GDM1 (cell line): Measurements from ENCODE around the gene ZNF525.
"Not testable (repeated sequence)": the region's sequence is repeated elsewhere in the genome, so short reads cannot be mapped to it uniquely, and the experiment has no call there.

Source experiments
- DNase-seq: peaks from one replicate; lab custom pipeline; 2025; lab: John Stamatoyannopoulos, UW

The ZNF525 gene

GRCh38 chr19:53365134-53365898 is at the start of gene ZNF525:
Gene ZNF525, plus strand, starts transcription at chr19:53365705. Its CDS starts 6,577 bp downstream, at chr19:53372282.
- peak; percentile 81 for DNase-seq

GRCh38 chr19:53328967-53329366 is 36.5 kb upstream of the ZNF525 start:
- no peak for DNase-seq

GRCh38 chr19:53332484-53332883 is 33.0 kb upstream of the ZNF525 start:
- no peak for DNase-seq

- DNase-seq, result no peak
These were observed 32.4 kb upstream of the ZNF525 start for GRCh38 chr19:53333066-53333462.

- peak; percentile 83 for DNase-seq
These were observed 31.7 kb upstream of the ZNF525 start, which contains the start of gene ZNF845 for GRCh38 chr19:53333463-53334449. Gene ZNF845, plus strand, starts transcription at chr19:53333749. Its CDS starts 7,559 bp downstream, at chr19:53341308.

DNA sequence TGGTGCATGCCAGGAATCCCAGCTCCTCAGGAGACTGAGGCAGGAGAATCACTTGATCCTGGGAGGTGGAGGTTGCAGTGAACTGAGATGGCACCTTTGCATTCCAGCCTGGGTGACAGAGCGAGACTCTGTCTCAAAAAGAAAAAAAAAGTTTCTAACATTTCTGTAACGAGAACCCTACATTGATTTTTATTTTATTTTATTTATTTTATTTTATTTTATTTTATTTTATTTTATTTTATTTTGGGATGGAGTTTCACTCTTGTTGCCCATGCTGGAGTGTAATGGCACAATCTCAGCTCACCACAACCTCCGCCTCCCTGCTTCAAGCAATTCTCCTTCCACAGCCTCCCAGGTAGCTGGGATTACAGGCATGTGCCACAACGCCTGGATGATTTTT is 21.1 kb upstream of the ZNF525 start:
- not testable (repeated sequence) for DNase-seq

GRCh38 chr19:53355739-53356138 is 9.8 kb upstream of the ZNF525 start:
- DNase-seq, result no peak

GRCh38 chr19:53357821-53358581 is 7.5 kb upstream of the ZNF525 start:
- DNase-seq, result no peak

DNA sequence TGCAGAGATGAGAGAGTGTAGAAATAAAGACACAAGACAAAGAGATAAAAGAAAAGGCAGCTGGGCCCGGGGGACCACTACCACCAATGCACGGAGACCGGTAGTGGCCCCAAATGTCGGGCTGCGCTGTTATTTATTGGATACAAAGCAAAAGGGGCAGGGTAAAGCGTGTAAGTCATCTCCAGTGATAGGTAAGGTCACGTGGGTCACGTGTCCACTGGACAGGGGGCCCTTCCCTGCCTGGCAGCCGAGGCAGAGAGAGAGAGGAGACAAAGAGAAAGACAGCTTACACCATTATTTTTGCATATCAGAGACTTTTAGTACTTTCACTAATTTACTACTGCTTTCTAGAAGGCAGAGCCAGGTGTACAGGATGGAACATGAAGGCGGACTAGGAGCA is 5.4 kb upstream of the ZNF525 start:
- DNase-seq, result not testable (repeated sequence)

DNA sequence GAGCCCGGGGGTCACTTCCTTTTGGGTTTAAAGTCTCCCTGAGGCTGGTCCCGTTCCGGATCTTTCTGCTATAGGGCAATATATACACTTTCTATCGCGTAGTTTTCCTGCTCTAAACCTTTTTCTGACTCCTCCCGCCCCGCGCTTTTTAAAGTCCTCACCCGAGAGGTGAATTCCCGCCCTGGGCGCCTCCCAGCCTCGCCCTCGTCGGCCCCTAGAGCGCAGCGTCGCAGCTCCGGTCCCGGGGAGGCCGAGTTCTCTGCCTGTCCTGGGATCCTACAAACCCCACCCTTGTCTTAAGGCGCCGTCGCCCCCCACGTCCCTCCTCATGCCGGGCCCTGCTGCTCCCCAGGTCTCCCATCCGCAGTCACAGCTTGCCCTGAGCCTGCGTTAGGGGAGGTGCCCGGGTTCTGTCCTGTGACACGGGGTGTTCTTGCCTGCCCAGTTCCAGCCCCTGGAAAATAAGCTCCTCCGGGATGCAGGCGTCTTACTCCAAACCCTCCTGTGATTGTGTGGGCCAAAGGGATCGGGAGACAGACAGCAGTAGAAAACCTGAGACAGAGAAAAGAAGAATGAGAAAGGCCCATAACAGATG is 491 bp downstream of the ZNF525 start:
- DNase-seq, result no peak

GRCh38 chr19:53372196-53372595 is 6.7 kb downstream of the ZNF525 start:
- no peak for DNase-seq

- no peak for DNase-seq
These were observed 8.8 kb downstream of the ZNF525 start for GRCh38 chr19:53374288-53374687.

DNA sequence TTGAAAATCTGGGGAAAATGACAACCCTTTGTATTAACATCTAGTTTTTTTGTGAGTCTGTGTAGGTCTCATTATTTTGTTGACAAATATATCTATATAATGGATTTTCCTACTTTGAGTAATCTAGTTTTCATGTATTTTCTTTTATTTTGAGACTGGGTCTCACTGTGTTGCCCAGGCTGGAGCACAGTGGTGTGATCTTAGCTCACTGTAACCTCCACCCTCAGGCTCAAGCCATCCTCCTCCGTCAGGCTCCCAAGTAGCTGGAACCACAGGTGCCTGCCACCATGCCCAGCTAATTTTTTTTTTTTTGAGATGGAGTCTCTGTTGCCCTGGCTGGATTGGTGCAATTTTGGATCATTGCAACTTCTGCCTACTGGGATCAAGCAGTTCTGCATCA is 9.2 kb downstream of the ZNF525 start:
- DNase-seq, result no peak

GRCh38 chr19:53381376-53381775 is 15.9 kb downstream of the ZNF525 start:
- DNase-seq, result no peak

DNA sequence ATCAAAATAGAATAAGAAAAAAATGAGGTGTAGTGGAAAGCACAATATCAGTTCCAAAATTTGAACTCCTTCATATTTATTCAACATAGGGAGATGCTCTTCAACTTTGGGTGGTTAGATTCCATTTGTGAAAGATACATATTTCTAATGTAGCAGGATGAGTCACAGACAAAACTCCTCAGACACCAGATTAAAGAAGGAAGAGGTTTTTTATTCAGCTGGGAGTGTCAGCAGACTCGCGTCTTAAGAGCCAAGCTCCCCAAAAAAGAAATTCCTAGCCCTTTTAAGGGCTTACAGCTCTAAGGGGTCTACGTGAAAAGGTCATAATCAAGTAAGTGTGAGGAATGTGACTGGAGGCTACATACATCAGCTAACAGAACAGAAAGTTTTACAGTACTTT is 22.7 kb downstream of the ZNF525 start:
- DNase-seq, result no peak

- DNase-seq, result no peak
These were observed 23.4 kb downstream of the ZNF525 start for GRCh38 chr19:53388904-53389303.

GRCh38 chr19:53389571-53389970 is 24.1 kb downstream of the ZNF525 start:
- DNase-seq, result no peak

GRCh38 chr19:53389978-53390377 is 24.5 kb downstream of the ZNF525 start:
- DNase-seq, result no peak

GRCh38 chr19:53394522-53394973 is 29.0 kb downstream of the ZNF525 start:
- DNase-seq, result no peak

GRCh38 chr19:53394974-53395839 is 29.7 kb downstream of the ZNF525 start, which contains the start of gene ZNF765:
Gene ZNF765, plus strand, starts transcription at chr19:53395149. Its CDS starts 2,867 bp downstream, at chr19:53398016.
- peak; percentile 83 for DNase-seq
